MCF 10A (cell line): Measurements from ENCODE around the gene AKT1S1. TPM values are rescaled to one million over a fixed set of nuclear protein-coding genes. Genes with fewer than 3 reads are reported as not detected.

ENCODE experiments used
- BruUV-seq: library from RNA; stranded (reverse); fragments of 400-500 nt; replicated peaks from 2 replicates; lab custom pipeline; 2021; lab: Mats Ljungman, UMichigan
- CTCF ChIA-PET: fragments of 300-600 bp; sonication (Branson Sonifier 250); formaldehyde crosslinking; extraction: SDS; loops from one replicate; lab custom pipeline; 2021; ENCODE audit warnings: antibody characterized with exemption, inconsistent platforms; lab: Yijun Ruan, JAX
- POLR2A ChIA-PET: fragments of 300-600, 350-650 bp; sonication (Branson Sonifier 250); formaldehyde crosslinking; extraction: SDS; loops from one replicate; lab custom pipeline; 2020; ENCODE audit warnings: antibody characterized with exemption, inconsistent platforms; lab: Yijun Ruan, JAX
- DNase-seq: peaks from one replicate; pipeline ENCODE4 v3.0.0-alpha.2; 2018; ENCODE audit not compliant: unreplicated experiment
- H3K27ac Mint-ChIP-seq: one replicate; pipeline ENCODE4 v1.8.0; 2022; ENCODE audit warnings: mild to moderate bottlenecking, low read depth, mixed read lengths; ENCODE audit not compliant: unreplicated experiment
- H3K27me3 Mint-ChIP-seq: one replicate; pipeline ENCODE4 v1.8.0; 2022; ENCODE audit warnings: mixed read lengths; ENCODE audit not compliant: insufficient read depth, unreplicated experiment
- H3K36me3 Mint-ChIP-seq: one replicate; pipeline ENCODE4 v1.8.0; 2022; ENCODE audit warnings: mild to moderate bottlenecking, moderate library complexity, mixed read lengths; ENCODE audit not compliant: insufficient read depth, unreplicated experiment
- H3K4me1 Mint-ChIP-seq: one replicate; pipeline ENCODE4 v1.8.0; 2022; ENCODE audit warnings: mixed read lengths; ENCODE audit not compliant: insufficient read depth, unreplicated experiment
- H3K4me3 Mint-ChIP-seq: one replicate; pipeline ENCODE4 v1.8.0; 2022; ENCODE audit warnings: mild to moderate bottlenecking, moderate library complexity, mixed read lengths; ENCODE audit not compliant: unreplicated experiment
- H3K9me3 Mint-ChIP-seq: one replicate; pipeline ENCODE4 v1.8.0; 2022; ENCODE audit warnings: mixed read lengths; ENCODE audit not compliant: unreplicated experiment
- CTCF ChIP-seq: fragments of 200-600 bp; IDR thresholded peaks from one replicate; pipeline ENCODE4 v1.8.0; 2022; ENCODE audit warnings: antibody characterized with exemption, mild to moderate bottlenecking; ENCODE audit not compliant: unreplicated experiment
- intact Hi-C: fragments of 100-400 bp; cut with micrococcal nuclease; formaldehyde crosslinking; loops from 2 replicates; pipeline ENCODE4 v1.14.1; 2022
- total RNA-seq: library from RNA; stranded (reverse); gene quantifications from 2 replicates; pipeline ENCODE4 v1.2.3, GENCODE V29; 2022

AKT1S1 gene
- total RNA-seq, 1 experiment from 2014 or later = 74.7 TPM

GRCh38 chr19:49888510-49888824 lies 11.3 kb upstream of the AKT1S1 start:
- intact Hi-C loops = no loop called here
- H3K27ac Mint-ChIP-seq = no peak overlapping the region
- H3K4me3 Mint-ChIP-seq = no peak overlapping the region
- H3K9me3 Mint-ChIP-seq = no peaks in the 10 kb centered on the region
- H3K4me1 Mint-ChIP-seq = no peaks in the 10 kb centered on the region
- no peak for TF ChIP-seq CTCF
- H3K36me3 Mint-ChIP-seq = peaks cover 29% of the 10 kb centered on the region
- CTCF ChIA-PET = interaction anchor here (1.2 kb wide), 1 partner anchor 44 kb away, joined by 3 read pairs; no protein-coding TSS in a partner anchor
- POLR2A ChIA-PET = no interaction called here
- no peaks in the 10 kb centered on the region for H3K27me3 Mint-ChIP-seq
- BruUV-seq = no TSS peak
- DNase-seq = no peak

- POLR2A ChIA-PET = no interaction called here
- Mint-ChIP-seq H3K36me3 (peaks cover 35% of the 10 kb centered on the region), H3K27me3 (no peaks in the 10 kb centered on the region), H3K4me1 (no peaks in the 10 kb centered on the region), H3K27ac (no peak overlapping the region), H3K4me3 (no peak overlapping the region), H3K9me3 (no peaks in the 10 kb centered on the region)
- intact Hi-C loops = no loop called here
- BruUV-seq = no TSS peak
- no peak for TF ChIP-seq CTCF
- CTCF ChIA-PET = interaction anchor here (1.2 kb wide), 1 partner anchor 43 kb away, joined by 3 read pairs; no protein-coding TSS in a partner anchor
- no peak for DNase-seq
Measured at GRCh38 chr19:49887665-49888509, 10.7 kb upstream of the AKT1S1 start.

- Mint-ChIP-seq H3K4me3 (no peak overlapping the region), H3K27me3 (no peaks in the 10 kb centered on the region), H3K4me1 (no peaks in the 10 kb centered on the region), H3K36me3 (peaks cover 42% of the 10 kb centered on the region), H3K27ac (no peak overlapping the region), H3K9me3 (no peaks in the 10 kb centered on the region)
- intact Hi-C loops = no loop called here
- CTCF ChIA-PET = interaction anchor here (1.2 kb wide), 1 partner anchor 43 kb away, joined by 3 read pairs; no protein-coding TSS in a partner anchor
- POLR2A ChIA-PET = interaction anchor here (0.5 kb wide), 1 partner anchor 20 kb away, joined by 3 read pairs; no protein-coding TSS in a partner anchor
- no peak for DNase-seq
- BruUV-seq = no TSS peak
- no peak for TF ChIP-seq CTCF
Measured at GRCh38 chr19:49887037-49887664, 10.0 kb upstream of the AKT1S1 start.

GRCh38 chr19:49884760-49885159 lies 7.6 kb upstream of the AKT1S1 start:
- Mint-ChIP-seq H3K36me3 (peaks cover 63% of the 10 kb centered on the region), H3K4me3 (no peak overlapping the region), H3K27ac (no peak overlapping the region), H3K4me1 (no peaks in the 10 kb centered on the region), H3K9me3 (no peaks in the 10 kb centered on the region), H3K27me3 (no peaks in the 10 kb centered on the region)
- ChIA-PET POLR2A (interaction anchor here (0.6 kb wide), 1 partner anchor 392 kb away, joined by 4 read pairs; no protein-coding TSS in a partner anchor), CTCF (interaction anchor here (0.6 kb wide), 2 partner anchors 426 to 796 kb away, joined by 3 to 4 read pairs; no protein-coding TSS in a partner anchor)
- TF ChIP-seq CTCF = no peak
- no TSS peak for BruUV-seq
- intact Hi-C loops = no loop called here
- no peak for DNase-seq
